NCI-H2171 (cell line): ENCODE results near the gene CHRM1.
"Not testable (repeated sequence)": the region's sequence is repeated elsewhere in the genome, so short reads cannot be mapped to it uniquely, and the experiment has no call there.

Experiments
- DNase-seq: peaks from one replicate; lab custom pipeline; 2025; lab: John Stamatoyannopoulos, UW

The CHRM1 gene

GRCh38 chr11:62921201-62921572 lies at the start of gene CHRM1:
TSS of gene CHRM1 (minus strand) at chr11:62921363. CDS start at chr11:62911100, 10,263 bp downstream.
- DNase-seq = no peak

- DNase-seq = no peak
These were observed 44.4 kb upstream of the CHRM1 start for GRCh38 chr11:62965574-62965973.

GRCh38 chr11:62962391-62962790 lies 41.2 kb upstream of the CHRM1 start:
- DNase-seq = no peak

GRCh38 chr11:62961017-62961570 lies 39.9 kb upstream of the CHRM1 start:
- DNase-seq = no peak

GRCh38 chr11:62959422-62959980 lies 38.3 kb upstream of the CHRM1 start:
- no peak for DNase-seq

GRCh38 chr11:62958547-62959421 lies 37.6 kb upstream of the CHRM1 start:
- DNase-seq = no peak

GRCh38 chr11:62957147-62957546 lies 36.0 kb upstream of the CHRM1 start:
- no peak for DNase-seq

- no peak for DNase-seq
These were observed 33.3 kb upstream of the CHRM1 start for GRCh38 chr11:62954478-62954877.

- DNase-seq = no peak
These were observed 32.6 kb upstream of the CHRM1 start for GRCh38 chr11:62953811-62954210.

- DNase-seq = no peak
These were observed 27.7 kb upstream of the CHRM1 start for GRCh38 chr11:62948765-62949320.

- DNase-seq = not testable (repeated sequence)
These were observed 24.4 kb upstream of the CHRM1 start for GRCh38 chr11:62945538-62945937.

- not testable (repeated sequence) for DNase-seq
These were observed 16.4 kb upstream of the CHRM1 start for GRCh38 chr11:62937528-62937927.

GRCh38 chr11:62934496-62934785 lies 13.3 kb upstream of the CHRM1 start:
- no peak for DNase-seq

GRCh38 chr11:62933750-62934495 lies 12.8 kb upstream of the CHRM1 start:
- DNase-seq = no peak

- DNase-seq = no peak
These were observed 12.1 kb upstream of the CHRM1 start for GRCh38 chr11:62933285-62933684.

- no peak for DNase-seq
These were observed 10.5 kb upstream of the CHRM1 start for GRCh38 chr11:62931499-62932278.

- DNase-seq = no peak
These were observed 9.5 kb upstream of the CHRM1 start for GRCh38 chr11:62930666-62931065.

GRCh38 chr11:62930157-62930556 lies 9.0 kb upstream of the CHRM1 start:
- no peak for DNase-seq

GRCh38 chr11:62928011-62928410 lies 6.8 kb upstream of the CHRM1 start:
- DNase-seq = no peak

GRCh38 chr11:62926680-62927455 lies 5.7 kb upstream of the CHRM1 start:
- DNase-seq = no peak
